NCI-H2107 treated with DMSO at 0.1 percent for 48 hours (cell line): ENCODE data around the gene RALGPS2.
A peak's percentile ranks its signal among the peaks of the same experiment; 100 is the strongest.
"Not testable (repeated sequence)": the region's sequence is repeated elsewhere in the genome, so short reads cannot be mapped to it uniquely, and the experiment has no call there.

Experiments used
- DNase-seq: peaks from one replicate; lab custom pipeline; 2025; ENCODE audit not compliant: unreplicated experiment; lab: John Stamatoyannopoulos, UW

Gene RALGPS2

DNA sequence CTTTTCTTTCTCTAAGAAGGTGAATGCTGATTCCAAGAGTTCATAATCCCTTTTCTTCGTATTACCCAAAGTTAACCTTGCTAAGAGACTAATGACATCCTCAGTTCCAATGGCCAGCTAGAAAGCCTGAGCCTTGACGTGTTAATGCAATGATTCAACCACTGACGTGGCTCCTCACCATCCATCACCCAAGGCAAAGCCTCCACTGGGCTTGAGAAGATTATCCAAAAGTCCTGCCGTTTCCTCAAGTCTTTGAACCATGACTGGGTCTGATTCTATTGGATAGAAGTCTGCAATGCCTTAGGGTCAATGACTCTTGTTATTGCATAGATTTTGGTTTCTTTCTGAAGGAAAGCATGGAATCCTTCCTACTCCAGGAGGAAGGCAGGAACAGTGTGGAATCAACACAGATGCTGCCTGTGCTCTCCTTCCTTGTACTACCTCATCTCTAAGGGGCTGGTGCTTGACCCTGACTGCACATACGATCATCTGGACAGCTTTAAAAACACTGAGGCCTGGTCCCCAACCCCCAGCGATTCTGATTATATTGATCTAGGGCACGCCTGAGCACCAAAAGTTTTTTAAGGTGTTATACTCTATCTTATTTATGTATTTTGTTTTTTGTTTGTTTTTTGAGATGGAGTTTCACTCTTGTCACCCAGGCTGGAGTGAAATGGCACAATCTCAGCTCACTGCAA lies 215.2 kb downstream of the RALGPS2 start:
- no peak for DNase-seq

DNA sequence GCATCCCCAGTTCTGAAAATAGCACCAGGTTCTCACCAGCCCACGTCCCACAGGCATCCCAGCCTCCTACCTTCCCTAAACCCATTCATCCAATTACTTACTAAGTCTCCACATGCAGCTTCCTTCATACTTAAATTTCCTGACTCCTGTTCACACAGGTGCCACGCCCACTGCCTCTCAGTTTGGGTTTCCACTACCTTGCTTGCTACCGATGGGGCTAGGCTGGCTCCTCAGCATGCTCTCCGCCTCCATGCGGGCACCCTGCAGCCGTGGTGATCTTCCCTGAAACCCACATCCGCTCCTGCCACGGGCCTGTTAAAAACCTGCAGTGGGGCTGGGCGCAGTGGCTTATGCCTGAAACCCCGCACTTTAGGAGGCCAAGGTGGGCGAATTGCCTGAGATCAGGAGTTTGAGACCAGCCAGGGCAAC lies 216.2 kb downstream of the RALGPS2 start:
- no peak for DNase-seq

DNA sequence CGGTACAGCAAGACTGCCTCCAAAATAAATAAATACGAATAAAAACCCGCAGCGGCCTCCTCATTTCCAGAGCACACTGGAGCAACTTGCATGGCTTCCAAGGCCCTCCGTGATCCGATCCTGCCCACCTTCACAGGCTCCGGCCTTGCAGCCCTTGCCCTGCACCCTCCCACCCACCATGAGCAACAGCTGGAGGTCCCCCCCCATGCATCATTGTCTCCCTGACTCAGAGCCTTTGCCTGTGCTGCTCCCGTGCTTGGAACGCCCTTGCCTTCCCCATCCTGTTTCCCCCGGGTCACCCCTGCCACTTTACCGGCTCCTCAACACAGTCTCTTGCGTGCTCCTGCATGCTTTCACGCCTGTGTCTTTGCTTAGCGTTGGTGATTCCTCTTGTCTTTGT lies 216.8 kb downstream of the RALGPS2 start:
- no peak for DNase-seq

DNA sequence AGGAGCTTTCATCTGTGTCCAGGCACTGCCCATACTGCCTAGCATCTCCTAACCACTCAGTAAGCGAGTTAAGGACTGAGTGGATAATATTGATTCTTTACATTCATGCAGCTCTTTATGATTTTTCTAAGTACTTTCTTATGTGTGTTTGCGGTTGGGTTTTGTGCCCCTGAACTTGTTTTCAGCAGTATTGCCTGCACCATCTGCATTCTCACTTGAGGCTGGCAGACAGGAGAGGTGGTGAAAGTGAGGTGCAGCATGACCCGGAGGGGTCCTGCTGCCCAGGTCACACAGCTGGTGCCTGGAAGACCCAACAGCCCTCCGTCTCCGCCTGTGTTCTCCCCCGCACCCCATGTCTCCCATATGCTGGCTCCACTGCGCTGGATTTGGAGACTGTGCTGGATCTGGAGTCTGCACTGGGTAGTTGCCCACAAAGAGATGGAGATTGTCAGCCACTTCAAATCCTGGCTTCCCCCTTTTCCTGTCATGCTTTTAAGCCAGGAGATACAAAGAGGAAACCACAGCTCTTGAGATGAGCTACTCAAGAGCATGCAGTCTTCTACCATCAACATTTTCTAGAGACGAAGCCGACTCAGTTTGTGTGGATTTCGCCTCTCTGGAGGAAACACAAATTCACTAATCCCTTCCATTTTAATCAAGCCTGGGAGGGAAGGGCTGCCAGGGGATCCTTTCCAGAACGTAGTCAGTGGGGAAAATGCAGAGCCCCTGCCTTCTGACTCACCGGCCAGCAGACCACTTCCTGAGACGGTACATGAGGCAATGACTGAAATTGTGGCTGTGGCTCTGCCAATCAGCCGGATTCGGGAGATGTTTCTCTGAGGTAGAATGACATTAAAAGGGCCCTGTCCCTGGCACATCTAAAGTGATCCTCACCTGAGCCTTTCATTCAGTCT lies 217.5 kb downstream of the RALGPS2 start:
- no peak for DNase-seq

DNA sequence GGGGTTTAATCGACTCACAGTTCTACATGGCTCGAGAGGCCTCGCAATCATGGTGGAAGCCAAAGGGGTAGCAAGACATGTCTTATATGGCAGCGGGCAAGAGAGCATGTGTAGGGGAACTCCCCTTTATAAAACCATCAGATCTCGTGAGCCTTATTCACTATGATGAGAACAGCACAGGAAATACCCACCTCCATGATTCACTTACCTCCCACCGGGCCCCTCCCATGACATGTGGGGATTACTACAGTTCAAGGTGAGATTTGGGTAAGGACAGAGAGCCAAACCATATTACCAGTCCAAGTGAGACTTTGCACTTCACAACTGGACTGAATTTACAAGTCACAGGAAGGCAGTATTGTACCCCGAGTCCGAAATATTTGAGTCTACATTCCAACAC lies 219.7 kb downstream of the RALGPS2 start:
- no peak for DNase-seq

DNA sequence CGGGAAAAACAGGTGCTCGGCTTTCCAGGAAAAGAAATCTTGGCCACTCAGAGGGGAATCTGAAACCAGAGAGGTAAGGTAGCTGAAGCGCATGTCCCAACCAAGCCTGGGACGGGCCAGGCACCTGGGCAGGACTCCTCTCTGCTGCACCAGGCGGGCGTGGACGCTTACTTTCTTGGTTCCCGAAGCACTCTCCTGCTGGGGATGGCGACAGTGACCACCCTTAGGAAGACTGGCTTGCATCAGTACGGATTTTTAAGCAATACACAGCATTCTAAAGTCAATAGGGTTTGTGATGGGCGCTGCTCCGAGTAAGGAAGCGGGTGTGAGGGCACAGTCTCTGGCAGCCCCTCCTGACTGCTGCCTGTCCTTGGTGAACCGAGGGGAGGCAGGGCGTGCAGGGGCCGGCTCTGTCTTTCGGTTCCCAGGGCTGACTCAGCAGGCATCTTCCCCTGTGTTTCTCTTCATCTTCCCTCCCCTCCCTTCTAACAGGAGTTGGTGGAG lies 220.8 kb downstream of the RALGPS2 start:
- DNase-seq: peak; percentile 13

DNA sequence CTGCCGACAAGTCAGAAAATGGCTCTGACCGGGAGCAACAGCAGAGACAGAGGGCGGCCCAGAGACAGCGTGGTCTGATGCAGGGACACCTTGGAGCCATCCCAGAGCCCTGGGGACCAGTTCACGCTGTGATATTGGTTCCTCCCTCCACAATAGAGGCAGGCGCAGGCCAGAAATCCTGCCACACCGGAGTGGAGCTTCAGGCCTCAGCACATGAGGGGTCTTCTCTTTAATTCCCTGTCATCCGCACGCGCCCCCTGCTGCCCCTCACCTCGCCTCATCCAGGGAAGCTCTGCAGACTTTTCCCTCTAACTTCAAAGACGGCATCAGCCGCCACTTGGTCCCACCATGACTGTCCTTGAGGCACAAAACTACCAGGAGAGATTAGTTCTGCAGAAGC lies 221.4 kb downstream of the RALGPS2 start:
- no peak for DNase-seq

DNA sequence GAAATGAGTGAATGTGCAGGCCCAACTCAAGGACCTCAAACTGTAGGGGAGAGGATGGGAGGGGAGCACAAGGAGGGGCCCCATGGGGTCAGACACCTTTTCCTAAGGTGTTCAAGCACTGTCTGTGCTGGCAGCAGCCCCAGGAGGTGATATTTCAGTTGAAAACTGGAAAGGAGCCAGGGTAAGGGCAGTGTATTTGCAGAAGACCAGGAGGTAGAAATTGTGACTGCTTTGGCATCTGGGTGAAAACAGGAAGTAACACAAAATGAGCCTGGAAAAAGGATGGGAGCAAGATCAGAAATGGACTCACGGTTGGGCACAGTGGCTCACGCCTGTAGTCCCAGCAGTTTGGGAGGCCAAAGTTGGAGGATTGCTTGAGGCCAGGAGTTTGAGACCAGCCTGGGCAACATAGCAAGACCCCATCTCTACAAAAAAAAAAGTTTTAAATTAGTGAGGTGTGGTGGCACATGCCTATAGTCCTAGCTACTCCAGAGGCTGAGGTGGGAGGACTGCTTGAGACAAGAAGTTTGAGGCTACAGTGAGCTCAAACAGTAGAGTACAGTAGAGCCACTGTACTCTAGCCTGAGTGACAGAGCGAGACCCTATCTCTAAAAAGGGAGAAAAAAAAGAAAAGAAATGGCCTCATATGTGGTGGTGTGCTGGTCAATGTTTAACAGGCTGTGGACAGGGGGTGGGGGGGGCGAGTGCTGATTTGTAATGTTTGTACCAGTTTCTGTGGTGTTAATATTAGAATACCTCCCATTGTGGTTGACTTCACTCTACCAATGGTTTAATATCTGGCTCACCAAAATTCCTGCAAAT lies 222.0 kb downstream of the RALGPS2 start:
- no peak for DNase-seq

DNA sequence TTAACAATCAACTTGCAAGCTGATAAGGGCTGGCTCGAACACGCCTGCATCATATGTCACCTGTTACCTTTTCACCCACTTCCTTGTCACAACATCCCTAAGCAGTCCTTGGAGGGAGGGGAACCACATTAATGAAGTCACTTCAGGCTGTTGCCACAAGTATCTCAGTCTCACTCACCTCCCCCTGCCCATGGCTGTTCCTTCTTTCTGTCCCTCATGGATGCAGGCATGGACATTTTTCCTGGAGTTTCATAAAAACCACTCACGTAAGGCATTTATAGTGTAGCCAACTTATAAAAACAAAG lies 222.6 kb downstream of the RALGPS2 start:
- no peak for DNase-seq

DNA sequence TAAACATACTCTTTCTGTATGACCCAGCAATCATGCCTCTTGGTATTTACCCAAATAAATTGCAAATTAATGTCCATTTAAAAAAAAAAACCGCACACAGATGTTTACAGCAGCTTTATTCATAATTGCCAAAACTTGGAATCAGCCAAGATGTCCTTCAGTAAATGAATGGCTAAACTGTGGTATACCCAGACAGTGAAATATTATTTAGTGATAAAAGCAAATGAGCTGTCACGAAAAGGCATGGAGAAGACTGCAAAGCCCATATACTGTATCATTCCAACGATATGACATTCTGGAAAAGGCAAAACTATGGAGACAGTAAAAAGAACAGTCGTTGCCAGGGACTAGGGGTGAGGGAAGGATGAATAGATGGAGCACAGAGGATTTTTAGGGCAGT lies 223.6 kb downstream of the RALGPS2 start:
- DNase-seq: no peak

DNA sequence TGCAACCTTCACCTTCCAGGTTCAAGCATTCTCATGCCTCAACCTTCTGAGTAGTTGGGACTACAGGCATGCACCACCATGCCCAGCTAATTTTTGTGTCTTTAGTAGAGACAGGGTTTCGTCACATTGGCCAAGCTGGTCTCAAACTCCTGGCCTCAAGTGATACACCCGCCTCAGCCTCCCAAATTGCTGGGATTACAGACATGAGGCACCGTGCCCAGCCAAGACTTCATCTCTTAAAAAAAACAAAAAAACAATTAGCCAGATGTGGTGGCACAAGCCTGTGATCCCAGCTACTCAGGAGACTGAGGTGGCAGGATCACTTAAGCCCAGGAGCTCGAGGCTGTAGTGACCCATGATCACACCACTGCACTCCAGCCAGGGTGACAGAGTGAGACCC lies 224.8 kb downstream of the RALGPS2 start:
- not testable (repeated sequence) for DNase-seq

DNA sequence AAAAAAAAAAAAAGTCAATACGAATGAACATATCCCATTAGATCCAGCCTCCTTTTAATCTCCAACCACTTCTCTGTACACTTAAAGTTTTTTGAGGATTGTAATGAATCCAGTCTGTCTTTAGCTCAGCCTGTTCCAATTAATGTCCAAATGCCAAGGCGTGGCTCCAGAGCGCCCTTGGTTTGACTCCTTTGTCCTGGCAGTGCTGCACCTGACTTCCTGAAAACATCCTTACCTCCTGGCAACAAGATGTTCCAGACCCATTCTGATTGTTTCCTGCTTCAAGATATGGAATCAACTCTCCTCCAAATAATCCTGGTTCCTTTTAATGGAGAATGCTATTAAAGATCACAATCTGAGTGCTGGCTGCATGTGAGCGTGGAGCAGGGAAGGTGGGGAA lies 226.6 kb downstream of the RALGPS2 start:
- no peak for DNase-seq

DNA sequence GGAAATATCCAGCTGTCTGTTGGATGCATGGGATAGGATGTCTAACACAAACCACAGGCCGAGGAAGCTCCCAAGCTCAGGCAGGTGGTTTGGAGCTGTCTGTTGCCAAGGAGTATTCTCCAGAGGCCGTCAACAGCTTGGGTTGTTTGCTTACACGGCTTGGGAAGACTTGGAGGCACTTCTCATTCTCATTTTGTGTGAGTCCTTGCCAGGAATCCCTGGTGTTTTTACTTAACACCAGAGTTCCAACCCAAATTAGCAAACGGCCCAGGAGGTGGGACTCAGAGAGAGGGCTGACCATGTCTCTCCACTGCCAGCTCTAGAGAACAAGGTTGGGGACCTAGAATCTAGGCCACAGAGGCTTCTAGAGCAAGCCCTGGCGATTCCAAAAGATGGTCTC lies 228.0 kb downstream of the RALGPS2 start:
- peak; percentile 55 for DNase-seq

DNA sequence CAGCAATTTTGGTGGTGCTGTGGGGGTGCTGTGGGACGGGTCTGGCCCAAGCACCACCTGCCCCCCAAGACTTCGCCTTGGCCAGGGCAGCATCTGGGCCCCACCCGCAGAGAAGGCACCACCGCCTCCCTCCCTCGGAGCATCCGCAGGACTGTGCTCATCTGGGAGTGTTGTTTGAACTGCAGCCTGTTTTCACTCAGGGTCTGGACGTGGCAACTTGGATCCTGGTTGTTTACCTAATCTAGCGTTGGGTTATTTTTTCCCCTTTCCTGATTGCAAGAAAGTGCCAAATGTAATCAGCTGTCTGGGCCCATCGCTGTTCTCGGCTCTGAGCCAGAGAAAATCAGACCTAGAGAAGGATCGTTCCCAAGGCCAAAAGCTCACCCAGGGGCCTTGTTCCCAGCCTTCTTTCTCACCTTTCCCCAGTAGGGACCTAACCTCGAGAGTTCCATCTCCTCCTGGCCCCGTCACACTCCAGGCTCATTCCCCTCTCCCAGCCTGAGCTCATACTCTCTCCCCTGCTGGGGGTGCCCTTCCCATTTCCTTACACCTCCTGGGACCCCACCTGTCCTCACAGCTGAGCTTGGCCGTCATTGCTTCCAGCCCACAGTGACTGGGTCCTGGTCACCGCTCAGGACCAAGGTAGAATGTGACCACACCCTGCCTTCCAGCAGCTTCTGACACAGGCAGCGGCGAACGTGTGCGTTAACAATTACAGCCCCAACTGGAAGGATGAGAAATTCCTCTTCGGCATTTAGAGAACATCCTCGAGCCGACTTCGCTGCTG lies 228.7 kb downstream of the RALGPS2 start:
- no peak for DNase-seq

DNA sequence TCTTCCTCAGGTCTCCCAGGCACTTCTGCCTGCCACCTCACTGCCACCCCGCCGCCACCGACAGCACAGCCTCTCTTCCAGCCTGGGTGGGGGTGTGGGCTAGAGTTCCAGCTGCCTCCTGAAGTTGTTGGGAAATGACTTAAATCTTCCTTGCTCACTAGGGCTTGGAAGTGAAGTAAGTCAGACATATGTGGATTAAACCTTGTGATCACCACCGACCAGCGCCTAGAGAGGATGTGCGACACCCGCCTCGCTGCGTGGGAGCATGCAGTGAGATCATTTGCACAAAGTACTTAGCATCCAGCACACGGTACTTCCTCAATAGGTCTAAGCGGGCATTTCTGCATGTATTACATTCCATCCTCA lies 229.3 kb downstream of the RALGPS2 start:
- DNase-seq: no peak

DNA sequence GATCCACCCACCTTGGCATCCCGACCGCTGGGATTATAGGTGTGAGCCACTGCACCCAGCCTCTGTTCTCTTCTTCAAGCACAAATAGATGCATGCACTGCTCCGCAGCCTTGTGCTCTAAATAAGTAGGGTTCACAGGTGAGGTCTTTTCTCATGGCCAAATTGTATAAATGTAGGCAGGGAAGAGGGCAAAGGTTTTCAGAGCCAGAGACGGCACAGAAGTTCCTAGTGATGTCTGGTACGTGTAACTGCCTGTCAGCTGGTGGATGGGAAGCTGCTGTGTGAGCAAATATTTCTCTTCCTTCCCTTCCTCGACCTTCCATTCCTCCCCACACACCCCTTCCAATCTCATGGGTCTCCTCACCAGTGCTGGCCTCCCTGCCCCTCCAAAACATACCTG lies 229.9 kb downstream of the RALGPS2 start:
- DNase-seq: no peak

DNA sequence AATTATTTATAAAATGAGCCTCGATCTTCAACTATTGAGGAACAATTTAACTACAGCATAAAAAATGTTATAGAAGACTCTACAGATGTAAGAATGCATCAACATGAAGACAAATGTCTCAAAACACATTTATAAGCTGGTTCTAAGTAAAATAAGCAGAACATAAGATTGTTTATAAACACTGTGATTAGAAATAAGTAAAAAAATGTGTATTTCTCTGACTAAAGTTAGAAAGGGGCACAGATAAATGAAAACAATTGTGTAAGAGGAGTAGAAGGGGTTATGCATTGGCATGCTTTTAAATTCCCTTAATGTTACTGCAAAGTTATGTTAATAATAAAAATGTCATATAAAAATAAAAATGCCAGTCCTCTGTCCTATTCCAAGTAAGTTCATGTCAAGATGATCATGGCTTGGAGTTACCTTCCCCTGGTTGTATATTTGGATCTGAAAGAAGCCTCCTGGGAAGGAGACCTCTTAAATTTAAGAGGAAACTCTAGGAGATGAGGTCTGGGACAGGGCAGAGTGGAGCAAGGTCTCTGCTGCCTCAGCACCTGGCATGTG lies 230.4 kb downstream of the RALGPS2 start:
- DNase-seq: no peak

DNA sequence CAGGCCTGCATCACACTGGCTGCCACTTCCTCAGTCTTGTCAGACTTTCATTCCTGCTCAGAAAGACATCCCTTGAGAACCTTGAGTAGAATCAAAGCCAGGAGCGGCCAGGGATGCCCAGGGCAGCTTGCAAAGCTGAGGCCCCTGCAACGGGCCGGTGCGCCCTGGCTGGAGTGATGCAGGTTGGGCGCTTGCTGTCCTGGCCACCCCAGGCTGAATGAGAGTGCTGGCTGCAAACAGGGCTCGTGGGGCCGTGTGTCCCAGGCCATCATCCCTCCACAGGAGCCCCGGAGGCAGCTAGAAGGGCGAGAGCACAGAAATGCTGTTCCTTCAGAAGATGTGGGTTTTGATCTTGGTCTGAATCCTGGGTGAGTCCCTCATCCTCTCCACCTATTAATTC lies 233.4 kb downstream of the RALGPS2 start:
- no peak for DNase-seq

DNA sequence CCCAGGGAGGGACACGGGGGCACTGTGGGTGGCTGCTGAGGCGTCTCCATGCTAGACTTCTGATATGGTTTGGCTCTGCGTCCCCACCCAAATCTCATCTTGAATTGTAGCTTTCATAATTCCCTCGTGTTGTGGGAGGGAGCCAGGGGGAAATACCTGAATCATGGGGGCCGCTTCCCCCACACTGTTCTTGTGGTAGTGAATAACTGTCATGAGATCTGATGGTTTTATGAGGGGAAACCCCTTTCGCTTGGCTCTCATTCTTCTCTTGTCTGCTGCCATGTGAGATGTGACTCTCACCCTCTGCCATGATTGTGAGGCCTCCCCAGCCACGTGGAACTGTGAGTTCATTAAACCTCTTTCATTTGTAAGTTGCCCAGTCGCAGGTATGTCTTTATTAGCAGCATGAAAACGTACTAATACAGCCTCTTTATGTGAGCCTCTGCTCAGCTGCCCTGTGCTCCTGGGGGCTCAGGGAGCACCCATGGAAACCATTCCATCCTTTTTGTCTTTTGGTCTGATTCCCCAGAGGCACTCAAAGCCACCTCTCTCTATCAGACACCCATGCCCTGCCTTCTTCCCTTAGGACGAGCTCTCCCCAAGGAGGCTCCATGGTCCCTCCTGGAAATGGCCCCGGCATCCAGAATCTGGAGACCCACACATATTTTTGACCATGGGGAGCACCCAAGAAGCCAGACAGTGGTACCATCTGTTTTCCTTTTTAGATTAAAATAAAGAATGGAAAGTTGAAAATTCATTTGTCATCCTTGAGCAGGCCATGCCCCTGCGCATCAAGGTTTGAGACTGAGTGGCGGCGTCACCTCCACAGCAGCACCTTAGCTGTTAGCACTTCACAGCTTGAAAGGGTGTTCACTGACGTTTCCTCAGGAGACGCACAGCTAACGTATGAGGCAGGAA lies 234.8 kb downstream of the RALGPS2 start:
- no peak for DNase-seq
